Esophagus squamous epithelium (tissue), 5 donors: ENCODE results near the gene GNG12. TPM values are rescaled to one million over a fixed set of nuclear protein-coding genes. Genes with fewer than 3 reads are reported as not detected.

Experiments
- DNase-seq: peaks from one replicate; lab custom pipeline; 2025; lab: John Stamatoyannopoulos, UW
- H3K27ac ChIP-seq, 4 donors: fragments of 200-600 bp; sonication (generic); one replicate each; pipeline ENCODE4 v1.5.1; 2016 to 2019; ENCODE audit warnings: mild to moderate bottlenecking in 1 of 4
- H3K27me3 ChIP-seq, 4 donors: fragments of 200-600 bp; sonication (generic); 1 replicate in 3 of 4; 2 replicates in 1 of 4; pipeline versions ENCODE4 v1.5.1 to v1.6.0; 2017 to 2021; ENCODE audit warnings: antibody characterized with exemption in 1 of 4
- H3K36me3 ChIP-seq, 3 donors: fragments of 200-600 bp; sonication (generic); one replicate each; pipeline ENCODE4 v1.5.1; 2016 to 2019
- H3K4me1 ChIP-seq, 3 donors: fragments of 200-600 bp; sonication (generic); one replicate each; pipeline ENCODE4 v1.5.1; 2017 to 2019
- H3K4me3 ChIP-seq, 4 donors: fragments of 200-600 bp; sonication (generic); 1 replicate in 3 of 4; 2 replicates in 1 of 4; pipeline ENCODE4 v1.5.1; 2016 to 2019; ENCODE audit warnings: mild to moderate bottlenecking in 2 of 4, moderate library complexity in 1 of 4
- H3K9me3 ChIP-seq, 3 donors: fragments of 200-600 bp; sonication (generic); one replicate each; pipeline ENCODE4 v1.5.1; 2016 to 2019
- POLR2A ChIP-seq, 4 donors: fragments of 450-650 bp; IDR thresholded peaks; one replicate each; pipeline ENCODE4 v1.6.1; 2017; ENCODE audit warnings: antibody characterized with exemption in 4 of 4, mild to moderate bottlenecking in 4 of 4, moderate library complexity in 3 of 4
- WGBS, 2 donors: methylation state at CpG; one replicate each; pipeline ENCODE4 v1.1.5; 2018; 5-methylcytosine and 5-hydroxymethylcytosine counted together
- intact Hi-C: fragments of 100-400 bp; cut with DNase I; formaldehyde crosslinking; loops from one replicate; pipeline ENCODE4 v1.15.0; 2022
- total RNA-seq, 4 donors: library from RNA; depleted of rRNA; stranded (reverse); fragments of >200 nt; gene quantifications; one replicate each; pipeline ENCODE4 v1.1.0, GENCODE V29; 2016
- TF ChIP-seq, protein P1 (sequence below), 6 experiments: fragments of 450-650 bp in 4 of 6; fragments of 200-600 bp in 2 of 6; sonication (generic) in 2 of 6; IDR thresholded peaks; one replicate each; pipeline ENCODE4 v1.5.1; 2016 to 2019; ENCODE audit warnings: antibody characterized with exemption in 6 of 6, mild to moderate bottlenecking in 4 of 6, moderate library complexity in 4 of 6
- donor health status: DM: yes; HTN: yes; CAD: no.

Gene GNG12
- total RNA-seq, 4 donors from 2014 or later: 65.4 to 104 (median 89.9) TPM

DNA sequence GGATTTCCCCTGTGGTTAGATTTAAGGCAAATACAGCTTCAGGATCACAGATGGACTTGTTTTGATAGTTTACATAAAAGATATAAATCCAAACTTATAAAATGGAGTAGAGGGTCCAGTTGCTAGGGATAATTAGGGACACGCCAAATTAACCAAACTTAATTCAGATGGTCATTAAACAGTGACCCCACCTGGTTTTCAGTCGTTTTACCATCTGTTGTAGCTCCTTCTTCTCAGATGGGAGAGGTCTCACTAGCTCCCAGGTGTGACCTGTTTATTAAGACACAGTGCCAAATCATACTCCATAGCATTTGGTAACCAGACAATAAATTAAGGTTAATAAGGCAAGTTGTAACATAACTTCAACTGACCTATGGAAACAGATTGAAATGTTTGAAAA is 156.3 kb downstream of the GNG12 start:
- TF ChIP-seq POLR2A (IDR thresholded peaks at IDR 0.05): no peak
- TF ChIP-seq, protein P1, sequence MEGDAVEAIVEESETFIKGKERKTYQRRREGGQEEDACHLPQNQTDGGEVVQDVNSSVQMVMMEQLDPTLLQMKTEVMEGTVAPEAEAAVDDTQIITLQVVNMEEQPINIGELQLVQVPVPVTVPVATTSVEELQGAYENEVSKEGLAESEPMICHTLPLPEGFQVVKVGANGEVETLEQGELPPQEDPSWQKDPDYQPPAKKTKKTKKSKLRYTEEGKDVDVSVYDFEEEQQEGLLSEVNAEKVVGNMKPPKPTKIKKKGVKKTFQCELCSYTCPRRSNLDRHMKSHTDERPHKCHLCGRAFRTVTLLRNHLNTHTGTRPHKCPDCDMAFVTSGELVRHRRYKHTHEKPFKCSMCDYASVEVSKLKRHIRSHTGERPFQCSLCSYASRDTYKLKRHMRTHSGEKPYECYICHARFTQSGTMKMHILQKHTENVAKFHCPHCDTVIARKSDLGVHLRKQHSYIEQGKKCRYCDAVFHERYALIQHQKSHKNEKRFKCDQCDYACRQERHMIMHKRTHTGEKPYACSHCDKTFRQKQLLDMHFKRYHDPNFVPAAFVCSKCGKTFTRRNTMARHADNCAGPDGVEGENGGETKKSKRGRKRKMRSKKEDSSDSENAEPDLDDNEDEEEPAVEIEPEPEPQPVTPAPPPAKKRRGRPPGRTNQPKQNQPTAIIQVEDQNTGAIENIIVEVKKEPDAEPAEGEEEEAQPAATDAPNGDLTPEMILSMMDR (IDR thresholded peaks at IDR 0.05): no peak
- H3K9me3 ChIP-seq: no peaks in the 10 kb centered on the region
- no peak overlapping the region for H3K27ac ChIP-seq
- H3K27me3 ChIP-seq: no peaks in the 10 kb centered on the region
- H3K4me3 ChIP-seq: no peak overlapping the region
- 75% methylated on average over 2 of the region's 2 CpGs for WGBS, 2 donors
- peaks cover 0 to 14% (median 0%) of the 10 kb centered on the region in 3 donors for H3K4me1 ChIP-seq
- intact Hi-C loops: no loop called here
- no peak for DNase-seq
- H3K36me3 ChIP-seq: no peaks in the 10 kb centered on the region

DNA sequence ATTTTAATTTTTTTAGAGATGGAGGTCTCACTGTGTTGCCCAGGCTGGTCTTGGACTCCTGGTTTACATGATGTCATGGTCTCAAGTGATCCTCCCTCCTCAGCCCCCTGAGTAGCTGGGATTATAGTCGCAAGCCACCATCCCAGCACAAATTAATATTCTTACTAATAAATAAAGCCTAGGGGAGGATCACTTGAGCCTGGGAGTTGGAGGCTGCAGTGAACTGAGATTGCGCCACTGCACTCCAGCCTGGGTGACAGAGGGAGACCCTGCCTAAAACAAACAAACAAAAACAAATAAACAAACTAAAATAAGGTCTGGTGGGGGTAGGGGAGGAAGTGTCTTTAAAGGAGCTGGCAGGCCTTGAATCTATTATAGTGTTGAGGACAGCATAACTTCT is 157.0 kb downstream of the GNG12 start:
- intact Hi-C loops: no loop called here
- Histone ChIP-seq H3K27me3 (no peaks in the 10 kb centered on the region), H3K27ac (no peak overlapping the region), H3K4me1 (peaks cover 0 to 14% (median 0%) of the 10 kb centered on the region in 3 donors), H3K4me3 (no peak overlapping the region), H3K36me3 (no peaks in the 10 kb centered on the region), H3K9me3 (no peaks in the 10 kb centered on the region)
- TF ChIP-seq, protein P1 (IDR thresholded peaks at IDR 0.05): no peak
- no peak for TF ChIP-seq POLR2A (IDR thresholded peaks at IDR 0.05)
- 77 to 90% methylated on average over 2 of the region's 2 CpGs for WGBS, 2 donors
- DNase-seq: no peak

DNA sequence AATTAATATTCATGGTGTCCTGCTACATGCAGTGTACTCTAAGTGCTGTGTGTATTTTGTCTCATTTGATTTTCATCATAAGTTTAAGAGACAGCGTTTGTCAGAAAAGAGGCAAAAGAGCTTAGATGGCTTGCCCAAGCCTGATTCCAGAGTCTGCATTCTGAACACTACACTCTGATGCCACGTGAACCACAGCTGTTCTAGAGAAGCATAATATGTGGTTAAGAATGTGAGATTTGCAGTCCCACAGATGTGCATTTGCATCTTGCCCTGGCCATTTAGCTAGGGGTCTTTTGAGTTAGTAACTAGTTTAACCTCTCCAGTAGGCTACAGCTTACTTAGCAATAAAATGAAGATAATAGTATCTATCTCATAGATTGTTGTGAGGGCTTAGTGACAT is 157.5 kb downstream of the GNG12 start:
- Histone ChIP-seq H3K27ac (peak overlapping the region in 1 of 4 donors; percentile 70), H3K4me1 (peaks cover 0 to 14% (median 0%) of the 10 kb centered on the region in 3 donors), H3K4me3 (no peak overlapping the region), H3K9me3 (no peaks in the 10 kb centered on the region), H3K36me3 (no peaks in the 10 kb centered on the region), H3K27me3 (no peaks in the 10 kb centered on the region)
- DNase-seq: no peak
- 71 to 88% methylated on average over 2 of the region's 2 CpGs for WGBS, 2 donors
- intact Hi-C loops: no loop called here
- TF ChIP-seq POLR2A (IDR thresholded peaks at IDR 0.05): no peak
- TF ChIP-seq, protein P1 (IDR thresholded peaks at IDR 0.05): no peak

DNA sequence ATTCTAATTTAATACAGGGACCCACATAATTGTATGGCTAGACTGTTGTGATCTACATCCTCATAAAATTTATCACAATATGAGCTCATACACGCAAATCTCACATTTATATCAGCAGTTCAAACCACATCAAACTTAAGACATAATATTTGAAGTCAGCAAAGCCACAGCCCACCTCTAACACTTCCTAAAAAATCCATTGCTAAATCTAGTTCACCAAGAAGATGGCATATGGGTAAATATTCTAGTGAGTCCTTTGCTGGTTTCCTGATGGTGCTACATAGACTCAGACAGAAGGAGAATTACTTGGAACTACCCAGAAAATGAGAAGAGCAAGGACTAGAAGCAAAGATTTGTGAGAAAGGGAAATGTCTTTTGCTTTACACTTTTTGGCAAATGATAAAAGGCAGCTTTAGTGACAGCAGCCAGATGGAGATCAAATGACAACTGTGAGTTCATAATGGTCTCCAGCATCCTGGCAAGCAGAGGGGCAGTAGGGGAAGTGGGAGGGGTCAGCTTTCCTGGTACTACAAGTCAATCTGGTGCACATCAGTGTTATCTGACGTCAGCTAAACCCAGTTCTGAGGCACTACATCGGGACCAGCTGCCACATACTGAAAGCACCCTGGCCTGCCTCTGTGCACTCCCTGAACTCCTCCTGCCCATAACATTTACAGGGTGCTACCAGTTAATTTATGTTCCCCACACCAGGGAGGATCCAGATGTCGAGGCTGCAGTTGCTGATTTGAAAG is 158.8 kb downstream of the GNG12 start:
- no peaks in the 10 kb centered on the region for H3K36me3 ChIP-seq
- peak overlapping the region in 3 of 4 donors; percentile 23 to 70 (median 43) for H3K27ac ChIP-seq
- DNase-seq: no peak
- H3K4me3 ChIP-seq: no peak overlapping the region
- peaks cover 0 to 14% (median 0%) of the 10 kb centered on the region in 3 donors for H3K4me1 ChIP-seq
- no peak for TF ChIP-seq POLR2A (IDR thresholded peaks at IDR 0.05)
- TF ChIP-seq, protein P1 (IDR thresholded peaks at IDR 0.05): no peak
- intact Hi-C loops: no loop called here
- WGBS, 2 donors: 22 to 23% methylated on average over 4 of the region's 4 CpGs
- H3K27me3 ChIP-seq: no peaks in the 10 kb centered on the region
- no peaks in the 10 kb centered on the region for H3K9me3 ChIP-seq

DNA sequence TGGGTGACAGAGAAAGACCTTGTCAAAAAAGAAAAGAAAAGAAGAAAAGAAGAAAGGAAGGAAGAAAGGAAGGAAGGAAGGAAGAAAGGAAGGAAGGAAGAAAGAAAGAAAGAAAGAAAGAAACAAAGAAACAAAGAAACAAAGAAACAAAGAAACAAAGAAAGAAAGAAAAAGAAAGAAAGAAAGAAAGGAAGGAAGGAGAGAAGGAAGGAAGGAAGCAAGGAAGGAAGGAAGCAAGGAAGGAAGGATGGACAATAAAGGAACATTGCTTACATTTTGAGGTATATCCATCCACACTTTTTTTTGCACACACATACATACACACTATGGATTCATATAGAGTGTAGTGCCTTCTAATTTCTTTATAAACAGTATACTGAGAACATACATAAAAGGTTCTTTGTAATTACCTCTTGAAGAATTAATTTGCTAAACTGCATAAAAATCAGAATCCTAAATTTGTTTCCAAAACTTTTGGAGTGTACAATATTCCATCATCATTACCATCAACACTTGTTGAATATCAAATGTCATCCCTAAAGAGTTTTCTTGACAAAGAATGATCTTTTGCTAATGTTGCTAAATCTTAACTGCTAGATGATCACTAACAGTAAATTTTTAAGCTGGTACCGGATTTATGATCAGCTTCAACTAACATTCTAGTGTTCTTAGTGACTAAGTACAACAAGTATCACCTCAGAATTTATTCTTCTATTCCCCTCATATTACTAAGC is 159.6 kb downstream of the GNG12 start:
- H3K4me3 ChIP-seq: no peak overlapping the region
- no peak for DNase-seq

More for the DNA sequence above, 159.6 kb downstream of the GNG12 start:
- no peaks in the 10 kb centered on the region for H3K9me3 ChIP-seq
- H3K27me3 ChIP-seq: no peaks in the 10 kb centered on the region
- H3K4me1 ChIP-seq: peaks cover 0 to 14% (median 0%) of the 10 kb centered on the region in 3 donors
- TF ChIP-seq, protein P1 (IDR thresholded peaks at IDR 0.05): no peak
- no peak for TF ChIP-seq POLR2A (IDR thresholded peaks at IDR 0.05)
- peak overlapping the region in 2 of 4 donors; percentile 23 to 70 for H3K27ac ChIP-seq
- WGBS, 2 donors: 88 to 94% methylated on average over 1 of the region's 1 CpG
- intact Hi-C loops: no loop called here
- H3K36me3 ChIP-seq: no peaks in the 10 kb centered on the region
